Natural killer cell treated with Interleukin-12 subunit alpha and Interleukin-12 subunit beta and Interleukin-15 and Interleukin-18, amount 100 ng/mL, for 72 hours (primary cell): ENCODE measurements around the gene P2RX2. TPM values are rescaled to one million over a fixed set of nuclear protein-coding genes. Genes with fewer than 3 reads are reported as not detected.

ENCODE experiments used
- ATAC-seq, 2 donors: fragments of 150-1000 bp; cut with Tn5 transposase in 1 of 2; sonication (Bioruptor Pico), chemical (Tn5 transposase) in 1 of 2; 2 replicates each; pipeline ENCODE4 v1.10.0; 2021
- DNase-seq: peaks from one replicate; pipeline ENCODE4 v3.0.0; 2022; ENCODE audit warnings: low spot score
- H3K27ac Mint-ChIP-seq, 2 donors: 1 replicate in 1 of 2; 2 replicates in 1 of 2; pipeline ENCODE4 v1.8.0; 2022; ENCODE audit warnings: mixed read lengths in 2 of 2, mild to moderate bottlenecking in 1 of 2, moderate library complexity in 1 of 2
- H3K27me3 Mint-ChIP-seq, 2 donors: 1 replicate in 1 of 2; 2 replicates in 1 of 2; pipeline ENCODE4 v1.8.0; 2022; ENCODE audit warnings: mixed read lengths in 2 of 2
- H3K36me3 Mint-ChIP-seq: one replicate; pipeline ENCODE4 v1.8.0; 2022; ENCODE audit warnings: mixed read lengths
- H3K4me1 Mint-ChIP-seq, 2 donors: 1 replicate in 1 of 2; 2 replicates in 1 of 2; pipeline ENCODE4 v1.8.0; 2022; ENCODE audit warnings: low read depth in 2 of 2, mixed read lengths in 2 of 2, mild to moderate bottlenecking in 1 of 2
- H3K4me3 Mint-ChIP-seq: one replicate; pipeline ENCODE4 v1.8.0; 2022; ENCODE audit warnings: mixed read lengths
- H3K9me3 Mint-ChIP-seq: 2 replicates; pipeline ENCODE4 v1.8.0; 2022; ENCODE audit warnings: mixed read lengths
- total RNA-seq, 2 donors: library from RNA; stranded (reverse); gene quantifications; one replicate each; pipeline ENCODE4 v1.2.3, GENCODE V29; 2022

Gene P2RX2
- total RNA-seq, 2 donors from 2014 or later: not detected

DNA sequence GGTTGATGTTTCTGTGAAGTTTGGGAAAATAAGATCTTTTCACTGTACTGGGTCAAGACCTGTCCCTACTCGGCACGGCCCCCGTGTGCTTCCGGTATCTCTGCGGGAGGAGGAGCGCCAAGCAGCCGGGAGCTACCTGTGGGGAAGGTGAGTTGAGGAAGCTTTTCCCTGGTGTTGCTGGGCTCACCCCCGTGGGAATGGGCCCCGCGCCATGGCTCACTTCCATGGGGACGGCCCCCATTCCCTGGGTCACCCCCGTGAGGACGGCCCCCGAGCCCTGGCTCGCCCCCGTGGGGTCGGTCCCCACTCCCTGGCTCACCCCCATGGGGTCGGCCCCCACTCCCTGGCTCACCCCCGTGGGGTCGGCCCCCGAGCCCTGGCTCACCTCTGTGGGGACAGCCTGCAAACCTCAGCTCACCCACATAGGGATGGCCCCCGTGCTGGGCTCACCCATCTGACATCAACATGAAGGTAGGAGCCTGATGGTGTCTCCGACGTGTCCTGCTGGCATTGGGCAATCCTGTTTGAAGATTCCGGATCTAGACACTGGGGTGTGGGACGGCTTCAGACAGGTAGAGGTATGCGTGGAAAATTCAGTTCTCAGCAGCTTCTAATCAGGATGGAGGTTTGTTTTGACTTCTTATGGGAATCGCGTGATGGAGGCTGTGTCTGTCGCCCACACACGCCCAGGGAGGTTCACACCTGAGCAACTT is 17.2 kb upstream of the P2RX2 start:
- H3K36me3 Mint-ChIP-seq: no peaks in the 10 kb centered on the region
- peaks cover 19 to 21% of the 10 kb centered on the region in 2 donors for H3K4me1 Mint-ChIP-seq
- H3K4me3 Mint-ChIP-seq: peak overlapping the region; percentile 62
- no peaks in the 10 kb centered on the region for H3K9me3 Mint-ChIP-seq
- DNase-seq (no peak), ATAC-seq (no peak)
- no peak overlapping the region for H3K27ac Mint-ChIP-seq
- peaks cover 18 to 28% of the 10 kb centered on the region in 2 donors for H3K27me3 Mint-ChIP-seq

- Mint-ChIP-seq H3K27ac (no peak overlapping the region), H3K27me3 (peaks cover 20 to 29% of the 10 kb centered on the region in 2 donors), H3K4me1 (peaks cover 12 to 15% of the 10 kb centered on the region in 2 donors), H3K36me3 (no peaks in the 10 kb centered on the region), H3K4me3 (no peak overlapping the region), H3K9me3 (no peaks in the 10 kb centered on the region)
- DNase-seq (no peak), ATAC-seq (no peak)
Observed at GRCh38 chr12:132602572-132603239, 15.9 kb upstream of the P2RX2 start.

DNA sequence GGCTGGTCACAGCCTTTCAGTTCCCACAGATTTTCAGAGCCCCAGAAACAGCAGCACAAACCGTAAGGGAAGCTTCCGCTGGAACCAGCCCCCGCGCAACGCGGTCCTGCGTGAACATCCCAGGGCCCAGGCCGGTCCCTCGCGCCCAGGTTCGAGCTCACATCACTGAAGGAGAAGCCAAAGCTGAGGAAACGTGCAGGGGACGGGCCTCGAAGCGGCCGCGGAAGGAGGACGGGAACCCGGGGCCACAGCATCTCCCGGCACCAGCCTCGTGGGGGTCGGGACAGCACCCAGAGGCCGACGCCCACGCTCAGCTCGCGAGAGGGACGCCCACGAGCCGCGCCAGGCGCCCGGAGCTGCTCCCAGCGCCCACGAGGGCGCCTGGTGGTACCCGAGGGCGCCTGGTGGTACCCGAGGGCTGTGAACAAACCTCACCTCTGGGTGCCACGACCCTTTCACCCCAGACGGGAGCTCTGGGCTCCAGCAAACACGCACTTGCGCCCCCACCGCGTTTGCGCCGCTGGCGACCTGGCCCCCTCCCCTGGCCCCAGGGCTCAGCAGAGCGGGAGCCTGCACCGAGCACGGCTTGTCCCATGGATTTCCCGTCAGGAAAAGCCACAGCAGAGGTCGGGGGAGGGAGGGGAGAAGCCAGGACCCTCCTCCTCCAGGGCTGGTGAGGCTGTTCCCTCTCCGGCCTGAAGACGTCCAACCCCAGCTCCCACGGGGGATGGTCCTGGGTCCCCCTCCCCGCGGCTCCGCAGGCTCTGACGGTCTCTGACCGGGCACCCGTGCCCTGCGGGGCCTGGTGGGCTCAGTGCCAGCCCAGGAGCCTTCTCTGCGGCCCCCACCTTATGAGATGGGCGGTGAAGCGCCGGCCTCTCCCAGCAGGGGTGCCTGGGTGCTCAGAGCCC is 15.1 kb upstream of the P2RX2 start:
- DNase-seq (no peak), ATAC-seq (peak in 1 of 2 donors; percentile 2)
- Mint-ChIP-seq H3K4me1 (peaks cover 9 to 15% of the 10 kb centered on the region in 2 donors), H3K9me3 (no peaks in the 10 kb centered on the region), H3K4me3 (no peak overlapping the region), H3K27me3 (peaks cover 26 to 34% of the 10 kb centered on the region in 2 donors), H3K27ac (no peak overlapping the region), H3K36me3 (no peaks in the 10 kb centered on the region)

GRCh38 chr12:132604151-132604618 is 14.4 kb upstream of the P2RX2 start:
- DNase-seq (no peak), ATAC-seq (no peak)
- H3K27me3 Mint-ChIP-seq: peaks cover 26 to 31% of the 10 kb centered on the region in 2 donors
- H3K4me3 Mint-ChIP-seq: no peak overlapping the region
- H3K9me3 Mint-ChIP-seq: no peaks in the 10 kb centered on the region
- peaks cover 5 to 11% of the 10 kb centered on the region in 2 donors for H3K4me1 Mint-ChIP-seq
- no peaks in the 10 kb centered on the region for H3K36me3 Mint-ChIP-seq
- H3K27ac Mint-ChIP-seq: no peak overlapping the region

- H3K4me1 Mint-ChIP-seq: peaks cover 5 to 11% of the 10 kb centered on the region in 2 donors
- DNase-seq: no peak
- ATAC-seq: no peak
- peaks cover 26 to 31% of the 10 kb centered on the region in 2 donors for H3K27me3 Mint-ChIP-seq
- H3K4me3 Mint-ChIP-seq: no peak overlapping the region
- H3K9me3 Mint-ChIP-seq: no peaks in the 10 kb centered on the region
- H3K27ac Mint-ChIP-seq: no peak overlapping the region
- H3K36me3 Mint-ChIP-seq: no peaks in the 10 kb centered on the region
Observed at GRCh38 chr12:132604668-132605441, 13.7 kb upstream of the P2RX2 start.

DNA sequence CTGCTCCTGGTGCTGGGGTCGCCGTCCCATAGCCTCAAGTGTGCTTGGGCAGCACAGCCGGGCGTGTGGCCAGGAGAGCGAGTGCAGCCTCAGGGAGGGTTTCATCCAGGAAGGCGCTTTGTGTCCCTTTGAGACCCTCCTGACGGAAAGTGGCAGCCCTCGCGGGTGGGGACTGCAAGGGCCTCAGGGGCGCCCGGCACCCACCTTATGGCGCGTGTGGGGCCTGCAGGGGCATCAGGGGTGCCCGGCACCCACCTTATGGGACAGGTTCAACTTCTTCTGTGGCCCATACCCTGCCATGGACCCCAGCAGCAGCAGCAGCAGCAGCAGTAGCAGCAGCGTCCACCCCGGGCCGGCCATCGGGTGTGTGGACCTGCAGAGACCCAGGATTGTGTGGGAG is 12.7 kb upstream of the P2RX2 start:
- no peaks in the 10 kb centered on the region for H3K9me3 Mint-ChIP-seq
- H3K27ac Mint-ChIP-seq: no peak overlapping the region
- DNase-seq: no peak
- H3K27me3 Mint-ChIP-seq: peaks cover 26 to 35% of the 10 kb centered on the region in 2 donors
- peaks cover 0 to 10% of the 10 kb centered on the region in 2 donors for H3K4me1 Mint-ChIP-seq
- H3K36me3 Mint-ChIP-seq: no peaks in the 10 kb centered on the region
- ATAC-seq: no peak
- H3K4me3 Mint-ChIP-seq: no peak overlapping the region

GRCh38 chr12:132606466-132606865 is 12.1 kb upstream of the P2RX2 start:
- Mint-ChIP-seq H3K36me3 (no peaks in the 10 kb centered on the region), H3K9me3 (no peaks in the 10 kb centered on the region)

DNA sequence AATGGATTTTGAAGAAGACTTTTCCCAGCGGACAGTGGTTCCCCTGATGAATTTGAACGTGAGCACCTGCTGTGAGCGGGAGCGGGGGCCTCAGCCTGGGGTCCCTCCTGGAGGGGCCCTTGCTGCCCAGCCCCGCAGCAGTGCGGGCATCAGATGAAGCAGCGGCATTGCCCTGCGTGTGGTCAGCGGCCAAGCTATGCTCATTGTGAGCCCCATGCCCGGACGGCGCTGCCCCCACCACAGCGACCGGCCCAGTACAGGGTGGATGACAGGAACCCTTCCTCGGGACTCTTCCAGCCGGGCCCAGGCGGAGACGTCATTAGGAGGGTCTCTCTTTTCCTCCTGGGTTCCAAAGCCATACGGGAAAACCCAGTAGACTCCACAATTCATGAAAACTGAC is 11.6 kb upstream of the P2RX2 start:
- peaks cover 26 to 33% of the 10 kb centered on the region in 2 donors for H3K27me3 Mint-ChIP-seq

More at GRCh38 chr12:132606466-132606865, 12.1 kb upstream of the P2RX2 start:
- ATAC-seq (no peak), DNase-seq (no peak)
- no peak overlapping the region for H3K27ac Mint-ChIP-seq
- no peak overlapping the region for H3K4me3 Mint-ChIP-seq
- H3K27me3 Mint-ChIP-seq: peaks cover 26 to 33% of the 10 kb centered on the region in 2 donors
- H3K4me1 Mint-ChIP-seq: peaks cover 0 to 6% of the 10 kb centered on the region in 2 donors

GRCh38 chr12:132608231-132609171 is 10.1 kb upstream of the P2RX2 start:
- peaks cover 0 to 6% of the 10 kb centered on the region in 2 donors for H3K4me1 Mint-ChIP-seq
- no peak for ATAC-seq
- H3K4me3 Mint-ChIP-seq: no peak overlapping the region
- peak overlapping the region in 1 of 2 donors; percentile 22 for H3K27ac Mint-ChIP-seq
- DNase-seq: no peak
- no peaks in the 10 kb centered on the region for H3K9me3 Mint-ChIP-seq
- peaks cover 20 to 26% of the 10 kb centered on the region in 2 donors for H3K27me3 Mint-ChIP-seq
- H3K36me3 Mint-ChIP-seq: no peaks in the 10 kb centered on the region

More for the DNA sequence above, 11.6 kb upstream of the P2RX2 start:
- ATAC-seq (no peak), DNase-seq (no peak)
- Mint-ChIP-seq H3K27ac (no peak overlapping the region), H3K36me3 (no peaks in the 10 kb centered on the region), H3K4me1 (peaks cover 0 to 6% of the 10 kb centered on the region in 2 donors), H3K9me3 (no peaks in the 10 kb centered on the region), H3K4me3 (no peak overlapping the region)

- no peak within 1 kb of the TSS for H3K27ac Mint-ChIP-seq
- H3K9me3 Mint-ChIP-seq: no peaks in the 10 kb centered on the region
- H3K4me3 Mint-ChIP-seq: no peak within 1 kb of the TSS
- ATAC-seq (peak in 1 of 2 donors; percentile 40), DNase-seq (no peak)
- H3K4me1 Mint-ChIP-seq: peaks cover 4 to 10% of the 10 kb centered on the region in 2 donors
- H3K27me3 Mint-ChIP-seq: peaks cover 25 to 27% of the 10 kb centered on the region in 2 donors
- H3K36me3 Mint-ChIP-seq: no peaks in the 10 kb centered on the region
Observed at GRCh38 chr12:132610051-132610759, 8.4 kb upstream of the P2RX2 start, which contains the start of gene LRCOL1. TSS of gene LRCOL1 (minus strand) at chr12:132610582. CDS start at chr12:132606251, 4,331 bp downstream.

DNA sequence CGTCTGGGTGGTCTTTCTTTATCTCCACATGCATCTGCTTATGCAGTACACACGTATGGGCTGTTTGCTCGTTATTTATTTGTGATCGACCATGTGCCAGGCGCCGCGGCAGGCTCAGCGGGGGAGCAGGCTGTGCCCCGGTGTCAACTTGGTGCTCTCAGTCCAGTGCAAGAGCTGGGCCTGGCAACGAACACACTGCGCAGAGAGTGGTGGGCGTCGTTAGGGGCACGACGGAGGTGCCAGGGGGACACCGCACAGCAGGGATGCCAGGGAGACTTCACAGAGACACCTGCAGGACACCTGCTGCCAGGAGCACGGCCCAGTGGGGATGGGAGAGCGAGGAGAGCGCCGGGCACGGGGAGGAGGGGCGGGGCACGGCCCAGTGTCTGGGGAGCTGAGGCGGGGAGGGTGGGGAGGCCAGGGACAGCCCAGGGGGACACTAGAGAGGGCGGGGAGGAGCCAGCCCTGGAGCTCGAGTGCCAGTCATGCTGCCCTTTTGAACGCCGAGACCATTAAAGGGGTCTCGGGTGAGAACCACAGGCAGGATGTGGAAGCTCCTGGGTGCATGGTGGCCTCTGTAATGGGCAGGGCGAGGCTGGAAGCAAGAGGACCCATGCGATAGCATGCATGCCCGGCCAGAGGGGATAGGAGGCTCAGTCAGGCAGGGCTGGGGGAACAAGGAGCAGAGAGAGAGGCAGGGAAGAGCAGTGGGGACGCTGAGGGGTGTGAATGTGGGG is 7.5 kb upstream of the P2RX2 start:
- no peak overlapping the region for H3K27ac Mint-ChIP-seq
- ATAC-seq (no peak), DNase-seq (no peak)
- H3K4me1 Mint-ChIP-seq: peaks cover 5 to 13% of the 10 kb centered on the region in 2 donors
- H3K9me3 Mint-ChIP-seq: no peaks in the 10 kb centered on the region
- peaks cover 32 to 33% of the 10 kb centered on the region in 2 donors for H3K27me3 Mint-ChIP-seq
- no peaks in the 10 kb centered on the region for H3K36me3 Mint-ChIP-seq
- no peak overlapping the region for H3K4me3 Mint-ChIP-seq
